Lower leg skin (tissue), 4 donors: ENCODE data around the gene SPECC1L. TPM values are rescaled to one million over a fixed set of nuclear protein-coding genes. Genes with fewer than 3 reads are reported as not detected.
"Not testable (repeated sequence)": the region's sequence is repeated elsewhere in the genome, so short reads cannot be mapped to it uniquely, and the experiment has no call there.

ENCODE experiments used
- DNase-seq, 2 donors: peaks; one replicate each; pipeline ENCODE4 v3.0.0-alpha.2; 2019; ENCODE audit warnings: low spot score in 2 of 2
- H3K4me3 ChIP-seq: fragments of 200-600 bp; sonication (generic); 2 replicates; pipeline ENCODE4 v1.5.1; 2017; ENCODE audit warnings: mild to moderate bottlenecking, low read depth; ENCODE audit not compliant: poor library complexity, severe bottlenecking
- POLR2A ChIP-seq, 2 donors: fragments of 450-650 bp; IDR thresholded peaks; one replicate each; pipeline ENCODE4 v1.6.1; 2016 to 2017; ENCODE audit warnings: antibody characterized with exemption in 2 of 2, mild to moderate bottlenecking in 1 of 2, moderate library complexity in 1 of 2
- WGBS, 2 donors: methylation state at CpG; one replicate each; pipeline ENCODE4 v1.1.5; 2018; 5-methylcytosine and 5-hydroxymethylcytosine counted together
- intact Hi-C: fragments of 100-400 bp; cut with DNase I; formaldehyde crosslinking; loops from one replicate; pipeline ENCODE4 v1.15.0; 2023; ENCODE audit warnings: low total_unique reads
- total RNA-seq, 4 donors: library from RNA; depleted of rRNA; stranded (reverse); fragments of >200 nt; gene quantifications; one replicate each; pipeline ENCODE4 v1.1.0, GENCODE V29; 2016
- TF ChIP-seq, protein P1 (sequence below), 3 donors: fragments of 450-650 bp; IDR thresholded peaks; one replicate each; pipeline ENCODE4 v1.5.1; 2016; ENCODE audit warnings: antibody characterized with exemption in 3 of 3, mild to moderate bottlenecking in 3 of 3, moderate library complexity in 2 of 3

Gene SPECC1L
- total RNA-seq, 4 donors from 2014 or later = 17.6 to 30.6 (median 23.3) TPM

DNA sequence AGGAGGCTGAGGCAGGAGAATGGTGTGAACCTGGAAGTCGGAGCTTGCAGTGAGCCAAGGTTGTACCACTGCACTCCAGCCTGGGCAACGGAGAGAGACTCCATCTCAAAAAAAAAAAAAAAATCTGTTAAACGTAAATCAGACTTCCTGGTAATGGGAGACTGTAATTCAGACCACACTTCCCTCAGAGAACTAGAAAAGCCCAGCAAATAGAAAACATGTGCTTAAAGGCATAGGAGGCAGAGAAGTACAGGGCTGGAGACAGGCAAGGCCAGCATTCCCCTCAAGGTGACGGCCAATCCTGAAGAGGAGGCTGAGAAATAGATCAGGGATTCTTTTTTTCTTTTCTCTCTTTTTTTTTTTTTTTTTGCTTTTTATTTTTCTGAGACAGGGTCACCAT, 34.0 kb upstream of the SPECC1L start:
- DNase-seq = no peak
- intact Hi-C loops = no loop called here
- H3K4me3 ChIP-seq = no peak overlapping the region
- WGBS, 2 donors = 67 to 77% methylated on average over 4 of the region's 4 CpGs
- TF ChIP-seq, protein P1, sequence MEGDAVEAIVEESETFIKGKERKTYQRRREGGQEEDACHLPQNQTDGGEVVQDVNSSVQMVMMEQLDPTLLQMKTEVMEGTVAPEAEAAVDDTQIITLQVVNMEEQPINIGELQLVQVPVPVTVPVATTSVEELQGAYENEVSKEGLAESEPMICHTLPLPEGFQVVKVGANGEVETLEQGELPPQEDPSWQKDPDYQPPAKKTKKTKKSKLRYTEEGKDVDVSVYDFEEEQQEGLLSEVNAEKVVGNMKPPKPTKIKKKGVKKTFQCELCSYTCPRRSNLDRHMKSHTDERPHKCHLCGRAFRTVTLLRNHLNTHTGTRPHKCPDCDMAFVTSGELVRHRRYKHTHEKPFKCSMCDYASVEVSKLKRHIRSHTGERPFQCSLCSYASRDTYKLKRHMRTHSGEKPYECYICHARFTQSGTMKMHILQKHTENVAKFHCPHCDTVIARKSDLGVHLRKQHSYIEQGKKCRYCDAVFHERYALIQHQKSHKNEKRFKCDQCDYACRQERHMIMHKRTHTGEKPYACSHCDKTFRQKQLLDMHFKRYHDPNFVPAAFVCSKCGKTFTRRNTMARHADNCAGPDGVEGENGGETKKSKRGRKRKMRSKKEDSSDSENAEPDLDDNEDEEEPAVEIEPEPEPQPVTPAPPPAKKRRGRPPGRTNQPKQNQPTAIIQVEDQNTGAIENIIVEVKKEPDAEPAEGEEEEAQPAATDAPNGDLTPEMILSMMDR (IDR thresholded peaks at IDR 0.05) = no peak
- no peak for TF ChIP-seq POLR2A (IDR thresholded peaks at IDR 0.05)

DNA sequence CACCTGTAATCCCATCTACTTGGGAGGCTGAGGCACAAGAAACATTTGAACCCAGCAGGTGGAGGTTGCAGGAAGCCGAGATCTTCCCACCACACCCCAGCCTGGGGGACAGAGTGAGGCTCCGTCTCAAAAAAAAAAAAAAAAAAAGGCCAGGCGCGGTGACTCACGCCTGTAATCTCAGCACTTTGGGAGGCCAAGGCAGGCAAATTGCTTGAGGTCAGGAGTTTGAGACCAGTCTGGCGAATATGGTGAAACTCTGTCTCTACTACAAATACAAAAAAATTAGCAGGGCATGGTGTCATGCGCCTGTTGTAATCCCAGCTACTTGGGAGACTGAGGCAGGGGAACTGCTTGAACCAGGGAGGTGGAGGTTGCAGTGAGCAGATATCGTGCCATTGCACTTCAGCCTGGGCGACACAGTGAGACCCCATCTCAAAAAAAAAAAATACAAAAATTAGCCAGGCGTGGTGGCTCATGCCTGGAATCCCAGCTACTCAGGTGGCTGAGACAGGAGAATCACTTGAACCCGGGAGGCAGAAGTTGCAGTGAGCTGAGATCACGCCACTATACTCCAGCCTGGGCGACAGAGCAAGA, 32.4 kb upstream of the SPECC1L start:
- whole genome bisulfite sequencing, 2 donors = 78 to 90% methylated on average over 13 of the region's 13 CpGs
- DNase-seq, H3K4me3 ChIP-seq, intact Hi-C loops: not testable (repeated sequence)

DNA sequence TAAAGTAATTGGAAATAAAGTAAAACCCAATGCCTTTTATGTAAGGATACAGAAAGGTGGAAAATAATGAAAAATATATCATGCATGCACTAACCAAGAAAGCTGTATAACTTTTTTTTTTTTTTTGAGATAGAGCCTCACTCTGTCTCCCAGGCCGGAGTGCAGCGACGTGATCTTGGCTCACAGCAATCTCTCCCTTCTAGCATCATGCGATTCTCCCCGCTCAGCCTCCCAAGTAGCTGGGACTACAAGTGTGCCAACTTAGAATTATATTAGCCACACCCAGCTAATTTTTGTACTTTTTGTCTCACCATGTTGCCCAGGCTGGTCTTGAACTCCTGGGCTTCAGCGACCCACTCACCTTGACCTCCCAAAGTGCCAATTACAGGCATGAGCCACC, 30.2 kb upstream of the SPECC1L start:
- intact Hi-C loops = no loop called here
- TF ChIP-seq POLR2A (IDR thresholded peaks at IDR 0.05) = no peak
- TF ChIP-seq, protein P1 (IDR thresholded peaks at IDR 0.05) = no peak
- WGBS, 2 donors = 51 to 52% methylated on average over 6 of the region's 6 CpGs
- H3K4me3 ChIP-seq = no peak overlapping the region
- DNase-seq = no peak

DNA sequence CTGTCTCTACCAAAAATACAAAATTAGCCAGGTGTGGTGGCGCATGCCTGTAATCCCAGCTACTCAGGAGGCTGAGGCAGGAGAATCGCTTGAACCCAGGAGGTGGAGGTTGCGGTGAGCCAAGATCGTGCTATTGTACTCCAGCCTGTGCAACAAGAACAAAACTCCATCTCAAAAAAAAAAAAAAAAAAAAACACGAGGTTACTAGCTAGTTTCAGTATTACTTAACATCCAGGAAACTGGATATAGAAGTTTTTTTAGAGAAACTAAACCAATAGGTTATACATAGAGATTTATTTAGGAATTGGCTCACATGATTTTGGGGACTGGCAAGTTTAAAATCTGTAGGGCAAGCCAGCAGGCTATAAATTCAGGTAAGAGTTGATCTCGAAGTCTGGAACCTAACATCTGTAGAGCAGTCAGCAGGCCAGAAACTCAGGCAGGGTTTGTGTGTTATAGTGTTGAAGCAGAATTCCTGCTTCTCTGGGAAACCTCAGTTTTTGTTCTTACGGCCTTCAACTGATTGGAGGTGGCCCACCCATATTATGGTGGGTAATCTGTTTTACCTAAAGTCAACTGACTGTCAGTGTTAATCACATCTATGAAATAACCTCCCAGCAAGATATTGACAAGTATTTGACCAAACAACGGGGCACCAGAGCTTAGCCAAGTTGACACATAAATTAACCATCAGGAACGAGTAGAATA, 29.5 kb upstream of the SPECC1L start:
- H3K4me3 ChIP-seq, intact Hi-C loops, DNase-seq: not testable (repeated sequence)
- WGBS, 2 donors = 78% methylated on average over 9 of the region's 9 CpGs

DNA sequence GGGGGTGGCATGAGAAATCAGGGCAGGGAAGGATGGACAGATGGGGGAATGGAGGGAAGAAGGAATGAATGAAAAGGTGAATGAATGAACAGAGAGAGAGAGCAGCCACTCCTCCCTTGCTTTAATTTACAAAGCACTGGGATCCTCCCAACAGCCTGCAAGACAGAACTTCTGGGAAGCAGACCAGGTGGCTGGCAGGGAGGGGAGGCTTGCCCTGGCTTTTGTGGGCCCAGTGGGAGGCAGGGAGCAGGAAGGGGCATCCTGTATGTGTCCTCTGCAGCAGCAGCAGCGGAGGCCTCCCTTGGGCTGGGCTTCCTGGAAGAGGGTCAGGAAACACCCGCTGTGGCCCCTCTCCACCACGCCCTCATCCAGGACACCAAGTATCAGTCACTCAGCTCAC, 27.2 kb upstream of the SPECC1L start:
- H3K4me3 ChIP-seq, intact Hi-C loops: not testable (repeated sequence)

DNA sequence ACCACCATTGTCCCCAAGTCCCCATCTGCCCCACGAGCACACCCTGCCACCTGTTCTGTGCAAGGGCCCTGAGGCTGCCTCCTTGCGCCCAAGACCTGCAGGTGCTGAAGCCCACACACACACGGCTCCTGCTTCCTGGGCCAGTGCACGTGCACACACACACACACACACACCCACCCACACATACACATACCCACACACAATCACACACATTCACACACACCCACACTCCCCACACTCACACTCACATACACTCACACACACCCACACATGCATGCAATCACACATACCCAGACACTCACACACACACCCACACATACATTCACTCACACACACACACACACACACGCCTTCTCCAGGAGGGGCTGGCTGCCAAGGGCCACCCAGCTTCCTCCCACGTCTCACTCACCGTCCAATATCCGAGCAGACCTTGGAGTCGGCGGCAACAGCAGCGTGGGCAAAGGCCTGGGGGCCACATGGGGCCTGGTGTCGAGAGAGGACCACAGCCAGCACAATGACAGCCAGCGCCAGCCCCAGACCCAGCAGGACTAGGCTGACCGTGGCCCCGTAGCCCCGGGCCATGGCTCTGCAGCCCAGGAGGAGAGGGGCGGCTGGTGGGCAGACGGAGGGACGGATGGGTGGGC, 26.4 kb upstream of the SPECC1L start:
- 49 to 53% methylated on average over 19 of the region's 19 CpGs for WGBS, 2 donors
- no peak for TF ChIP-seq POLR2A (IDR thresholded peaks at IDR 0.05)
- TF ChIP-seq, protein P1 (IDR thresholded peaks at IDR 0.05) = no peak
- peak overlapping the region; percentile 20 for H3K4me3 ChIP-seq
- intact Hi-C loops = no loop called here
- DNase-seq = no peak

More for the DNA sequence above, 27.2 kb upstream of the SPECC1L start:
- peak in 1 of 2 donors; percentile 91 for DNase-seq
- 14 to 41% methylated on average over 2 to 3 of the region's 3 CpGs for WGBS, 2 donors

DNA sequence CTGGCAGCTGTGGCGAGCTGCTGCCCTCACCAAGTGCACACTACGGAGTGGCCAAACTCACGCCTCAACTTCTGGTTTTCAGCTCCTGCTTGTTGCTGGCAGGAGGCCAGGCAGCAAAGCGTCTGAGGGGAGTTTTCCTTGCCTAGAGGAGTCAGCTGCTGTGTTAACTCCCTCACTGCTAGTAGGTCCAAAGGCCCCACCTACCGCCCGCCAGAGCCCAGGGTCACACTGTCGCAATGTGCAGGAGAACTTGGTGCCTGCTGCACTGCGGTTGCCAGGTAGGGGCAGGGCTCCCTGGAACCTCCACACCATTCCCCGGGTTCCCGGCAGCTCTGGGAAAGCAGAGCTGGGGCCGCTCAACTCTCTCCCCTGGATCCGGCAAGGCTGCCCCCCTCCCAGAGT, 25.6 kb upstream of the SPECC1L start, which contains the start of gene GGT5:
Gene GGT5 (minus strand): TSS at position 53 of the 402 bp plus-strand sequence. CDS start 357 bp downstream, outside the sequence.
- intact Hi-C loops = loop anchor here (5.0 kb wide), 1 partner anchor 58 kb away; no protein-coding TSS in a partner anchor
- peak in 1 of 2 donors; percentile 49 for DNase-seq
- H3K4me3 ChIP-seq = peak within 1 kb of the TSS; percentile 20
- 10 to 11% methylated on average over 12 of the region's 12 CpGs for WGBS, 2 donors

DNA sequence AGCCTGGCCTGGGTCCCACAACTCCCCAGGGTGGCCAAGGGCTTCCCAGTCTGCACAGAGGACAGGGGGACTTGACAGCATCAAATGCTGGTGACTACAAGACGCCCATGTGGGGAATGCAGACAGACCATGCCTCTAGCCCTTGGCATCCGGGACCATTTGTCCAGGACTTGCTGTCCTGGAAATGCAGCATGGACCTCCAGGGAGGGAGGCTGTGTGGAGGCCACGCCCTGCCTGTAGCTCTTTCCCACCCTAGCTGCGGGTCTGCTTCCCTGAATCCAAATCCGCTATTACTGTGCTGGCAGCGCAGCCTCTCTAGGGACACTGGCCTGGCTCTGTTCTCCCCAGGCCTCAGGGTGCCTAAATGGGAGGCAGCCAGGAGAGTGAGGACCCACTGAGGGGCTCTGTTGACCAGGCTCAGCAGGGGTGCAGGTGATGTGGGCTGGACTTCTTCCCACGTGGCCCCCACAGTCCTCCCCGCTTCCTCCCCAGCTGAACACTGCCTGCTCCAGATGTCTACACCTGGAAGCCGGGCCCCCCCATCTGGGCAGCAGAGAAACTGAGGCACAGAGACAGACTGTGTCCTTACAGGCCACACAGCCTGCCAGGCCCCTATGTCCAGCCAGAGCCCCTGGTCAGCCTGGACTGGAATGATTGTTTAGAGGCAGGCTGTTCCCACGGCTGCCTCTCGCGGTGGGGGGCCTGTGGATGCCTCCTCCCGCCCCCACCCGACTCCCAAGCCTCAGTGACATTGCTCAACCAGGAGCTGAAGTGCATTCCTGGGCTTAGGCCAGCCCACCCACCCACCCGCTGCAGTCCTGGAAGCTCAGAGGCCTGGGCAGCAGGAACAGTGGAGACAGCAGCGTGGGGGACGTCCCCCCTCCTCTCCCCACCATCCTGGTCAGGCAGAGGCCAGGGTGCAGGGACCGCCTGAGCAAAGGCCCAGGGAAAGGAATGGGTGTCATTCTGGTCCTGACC, 24.8 kb upstream of the SPECC1L start:
- 62 to 65% methylated on average over 16 to 17 of the region's 18 CpGs for WGBS, 2 donors

More for the DNA sequence above, 24.8 kb upstream of the SPECC1L start:
- DNase-seq = peak; percentile 80 to 96
- H3K4me3 ChIP-seq = not testable (repeated sequence)
- intact Hi-C loops = loop anchor here (5.0 kb wide), 1 partner anchor 59 kb away; no protein-coding TSS in a partner anchor
